Spleen (tissue), 11 donors: ENCODE results near the gene UGT1A4. TPM values are rescaled to one million over a fixed set of nuclear protein-coding genes. Genes with fewer than 3 reads are reported as not detected.

Experiments
- DNase-seq: peaks from one replicate; pipeline ENCODE4 v3.0.0-alpha.2; 2020
- H3K27ac ChIP-seq, 8 donors: fragments of 200-600 bp; sonication (generic) in 7 of 8; 1 replicate in 4 of 8; 2 replicates in 4 of 8; pipeline versions ENCODE4 v1.5.0 to v1.8.0; 2016 to 2021; ENCODE audit warnings: inconsistent platforms in 4 of 8, mild to moderate bottlenecking in 4 of 8, moderate library complexity in 1 of 8
- H3K27me3 ChIP-seq, 7 donors: fragments of 200-600 bp; sonication (generic) in 6 of 7; replicated peaks in 1 of 7; 1 replicate in 4 of 7; 2 replicates in 3 of 7; pipeline versions ENCODE4 v1.5.0 to v1.8.0; 2016 to 2021; ENCODE audit warnings: inconsistent platforms in 3 of 7, mild to moderate bottlenecking in 1 of 7
- H3K36me3 ChIP-seq, 6 donors: fragments of 200-600 bp; sonication (generic) in 5 of 6; 1 replicate in 4 of 6; 2 replicates in 2 of 6; pipeline versions ENCODE4 v1.5.0 to v1.8.0; 2016 to 2021; ENCODE audit warnings: inconsistent platforms in 2 of 6
- H3K4me1 ChIP-seq, 6 donors: fragments of 200-600 bp; sonication (generic) in 5 of 6; 1 replicate in 3 of 6; 2 replicates in 3 of 6; pipeline versions ENCODE4 v1.5.0 to v1.8.0; 2016 to 2021; ENCODE audit warnings: inconsistent platforms in 3 of 6
- H3K4me3 ChIP-seq, 8 donors: fragments of 200-600 bp; sonication (generic) in 7 of 8; 1 replicate in 4 of 8; 2 replicates in 4 of 8; pipeline versions ENCODE4 v1.5.0 to v1.8.0; 2016 to 2021; ENCODE audit warnings: inconsistent platforms in 4 of 8, mild to moderate bottlenecking in 4 of 8, moderate library complexity in 2 of 8
- H3K9me3 ChIP-seq, 8 donors: fragments of 200-600 bp; sonication (generic) in 7 of 8; 1 replicate in 4 of 8; 2 replicates in 4 of 8; pipeline versions ENCODE4 v1.5.0 to v1.8.0; 2016 to 2021; ENCODE audit warnings: inconsistent platforms in 4 of 8
- CTCF ChIP-seq, 11 experiments: fragments of 200-600 bp in 7 of 11; fragments of 450-650 bp in 4 of 11; sonication (generic) in 4 of 11; IDR thresholded peaks in 8 of 11; conservative IDR thresholded peaks in 3 of 11; 1 replicate in 7 of 11; 2 replicates in 4 of 11; pipeline versions ENCODE4 v1.4.0 to v1.8.0; 2016 to 2021; ENCODE audit warnings: antibody characterized with exemption in 11 of 11, inconsistent platforms in 4 of 11, mild to moderate bottlenecking in 1 of 11
- POLR2A ChIP-seq, 3 donors: fragments of 450-650 bp; IDR thresholded peaks; one replicate each; pipeline ENCODE4 v1.5.1; 2017; ENCODE audit warnings: antibody characterized with exemption in 3 of 3, mild to moderate bottlenecking in 1 of 3
- POLR2AphosphoS5 ChIP-seq, 3 donors: sonication (generic); formaldehyde crosslinking; IDR thresholded peaks; one replicate each; pipeline ENCODE4 v1.5.1; 2017; ENCODE audit warnings: antibody characterized with exemption in 3 of 3
- WGBS, 5 donors: extraction: QIAGEN DNeasy Blood & Tissue Kit in 3 of 5; methylation state at CpG; one replicate each; pipeline versions ENCODE4 v1.1.5 to v1.1.7; 2013 to 2018; 5-methylcytosine and 5-hydroxymethylcytosine counted together
- intact Hi-C: fragments of 100-400 bp; cut with DNase I; formaldehyde crosslinking; loops from one replicate; pipeline ENCODE4 v1.15.0; 2023; ENCODE audit warnings: low total_unique reads
- polyA plus RNA-seq, 3 donors: library from polyadenylated mRNA; stranded (reverse); fragments of 200-250 nt; gene quantifications; one replicate each; pipeline ENCODE4 v1.2.1, GENCODE V29; 2013
- total RNA-seq, 7 donors: library from RNA; depleted of rRNA in 3 of 7; stranded (reverse); fragments of >200 nt in 3 of 7; fragmentation: NEBNext Ultra II Directional in 4 of 7; extraction: Animal tissue kit (Norgen Biotek cat#: 25700) in 4 of 7; gene quantifications; one replicate each; pipeline versions ENCODE4 v1.1.0 to v1.2.1, GENCODE V29; 2016 to 2021
- donor health status: healthy with polysubstance abuse.
- donor health status: DM: no; HTN: no; CAD: no; lungs with moderate emphysema.
- donor health status: DM: no; HTN: no; CAD: no.
- donor health status: Bipolar disorder and iron deficiency.
- donor health status: healthy.
- donor health status: DM: no; HTN: no; CAD: no.
- donor health status: DM: yes; HTN: yes; CAD: no.

UGT1A4 gene
- total and polyA plus RNA-seq, 10 donors: not detected

GRCh38 chr2:233821196-233821595, 102.7 kb downstream of the UGT1A4 start:
- no peaks in the 10 kb centered on the region for H3K4me1 ChIP-seq
- H3K27ac ChIP-seq: no peak overlapping the region
- WGBS, 5 donors: 83 to 92% (median 89%) methylated on average over 3 of the region's 3 CpGs
- intact Hi-C loops: no loop called here
- DNase-seq: peak; percentile 11
- TF ChIP-seq POLR2A (IDR thresholded peaks at IDR 0.05): no peak
- no peak for TF ChIP-seq POLR2AphosphoS5 (IDR thresholded peaks at IDR 0.05)
- no peak for TF ChIP-seq CTCF (IDR thresholded peaks at IDR 0.05 in 8 of 11, conservative IDR thresholded peaks at IDR 0.05 in 3 of 11)
- H3K9me3 ChIP-seq: peaks cover 0 to 4% (median 0%) of the 10 kb centered on the region in 8 donors
- H3K27me3 ChIP-seq: peaks cover 0 to 9% (median 0%) of the 10 kb centered on the region in 7 donors
- H3K36me3 ChIP-seq: no peaks in the 10 kb centered on the region
- no peak overlapping the region for H3K4me3 ChIP-seq

GRCh38 chr2:233821709-233822100, 103.2 kb downstream of the UGT1A4 start:
- WGBS, 5 donors: 91 to 96% (median 92%) methylated on average over 8 of the region's 8 CpGs
- intact Hi-C loops: no loop called here
- peaks cover 0 to 8% (median 0%) of the 10 kb centered on the region in 8 donors for H3K9me3 ChIP-seq
- no peaks in the 10 kb centered on the region for H3K4me1 ChIP-seq
- no peaks in the 10 kb centered on the region for H3K36me3 ChIP-seq
- TF ChIP-seq POLR2A (IDR thresholded peaks at IDR 0.05): no peak
- TF ChIP-seq CTCF (IDR thresholded peaks at IDR 0.05 in 8 of 11, conservative IDR thresholded peaks at IDR 0.05 in 3 of 11): no peak
- TF ChIP-seq POLR2AphosphoS5 (IDR thresholded peaks at IDR 0.05): no peak
- H3K4me3 ChIP-seq: no peak overlapping the region
- peaks cover 0 to 9% (median 0%) of the 10 kb centered on the region in 7 donors for H3K27me3 ChIP-seq
- peak; percentile 42 for DNase-seq
- no peak overlapping the region for H3K27ac ChIP-seq

- peak; percentile 69 for DNase-seq
- TF ChIP-seq CTCF (IDR thresholded peaks at IDR 0.05 in 8 of 11, conservative IDR thresholded peaks at IDR 0.05 in 3 of 11) (no peak), POLR2A (IDR thresholded peaks at IDR 0.05) (no peak), POLR2AphosphoS5 (IDR thresholded peaks at IDR 0.05) (no peak)
- Histone ChIP-seq H3K36me3 (no peaks in the 10 kb centered on the region), H3K4me1 (no peaks in the 10 kb centered on the region), H3K4me3 (no peak overlapping the region), H3K27me3 (peaks cover 0 to 9% (median 0%) of the 10 kb centered on the region in 7 donors), H3K27ac (no peak overlapping the region), H3K9me3 (peaks cover 0 to 8% (median 0%) of the 10 kb centered on the region in 8 donors)
- intact Hi-C loops: no loop called here
- 85 to 90% (median 89%) methylated on average over 4 to 21 of the region's 21 CpGs for WGBS, 5 donors
Observed at GRCh38 chr2:233822101-233822771, 103.7 kb downstream of the UGT1A4 start.

Other genes starting within 250 kb of the UGT1A4 start
- gene USP40, start 152.0 kb upstream of the UGT1A4 start, total RNA-seq: 10 to 100 TPM; 22.3 to 57.3 (median 42.5) TPM
- 10 to 100 TPM; 11.4 to 21.9 (median 20.5) TPM for gene USP40, start 152.0 kb upstream of the UGT1A4 start, polyA plus RNA-seq
- gene UGT1A8, start 101.1 kb upstream of the UGT1A4 start, total RNA-seq: not detected
- not detected for gene UGT1A8, start 101.1 kb upstream of the UGT1A4 start, polyA plus RNA-seq
- not detected for gene UGT1A10, start 82.3 kb upstream of the UGT1A4 start, total RNA-seq
- gene UGT1A10, start 82.3 kb upstream of the UGT1A4 start, polyA plus RNA-seq: under 1 TPM in 1 of 3 donors, not detected in 2; 0.03 TPM
- gene UGT1A9, start 46.8 kb upstream of the UGT1A4 start, total RNA-seq: not detected
- not detected for gene UGT1A9, start 46.8 kb upstream of the UGT1A4 start, polyA plus RNA-seq
- gene UGT1A7, start 36.8 kb upstream of the UGT1A4 start, total RNA-seq: not detected
- gene UGT1A7, start 36.8 kb upstream of the UGT1A4 start, polyA plus RNA-seq: under 1 TPM in 1 of 3 donors, not detected in 2; 0.03 TPM
- not detected for gene UGT1A6, start 25.8 kb upstream of the UGT1A4 start, total RNA-seq
- not detected for gene UGT1A6, start 25.8 kb upstream of the UGT1A4 start, polyA plus RNA-seq
- not detected for gene UGT1A5, start 5.8 kb upstream of the UGT1A4 start, total RNA-seq
- gene UGT1A5, start 5.8 kb upstream of the UGT1A4 start, polyA plus RNA-seq: not detected
- not detected for gene UGT1A3, start 10.3 kb downstream of the UGT1A4 start, total RNA-seq
- gene UGT1A3, start 10.3 kb downstream of the UGT1A4 start, polyA plus RNA-seq: not detected
- gene UGT1A1, start 41.5 kb downstream of the UGT1A4 start, total RNA-seq: not detected
- not detected for gene UGT1A1, start 41.5 kb downstream of the UGT1A4 start, polyA plus RNA-seq
- under 1 TPM in 2 of 7 donors, not detected in 5; 0.27 to 0.43 TPM for gene MROH2A, start 59.6 kb downstream of the UGT1A4 start, total RNA-seq
- 1 to 10 TPM in 1 of 3 donors, not detected in 2; 1.5 TPM for gene MROH2A, start 59.6 kb downstream of the UGT1A4 start, polyA plus RNA-seq
- 1 to 10 TPM; 1.4 to 7.4 (median 5.2) TPM for gene HJURP, start 135.8 kb downstream of the UGT1A4 start, total RNA-seq
- 1 to 10 TPM; 2.2 to 5.6 (median 2.9) TPM for gene HJURP, start 135.8 kb downstream of the UGT1A4 start, polyA plus RNA-seq
- gene TRPM8, start 198.6 kb downstream of the UGT1A4 start, total RNA-seq: not detected
- gene TRPM8, start 198.6 kb downstream of the UGT1A4 start, polyA plus RNA-seq: under 1 TPM in 2 of 3 donors, not detected in 1; 0.02 to 0.06 TPM